K562 (cell line): Measurements from ENCODE around the gene CATSPER1. TPM values are rescaled to one million over a fixed set of nuclear protein-coding genes. Genes with fewer than 3 reads are reported as not detected.

Source experiments
- ATAC-seq: fragments of 200-7000 bp; cut with Tn5 transposase; 3 replicates; pipeline ENCODE4 v1.9.1; 2020; ENCODE audit warnings: moderate library complexity
- BruUV-seq: library from RNA; stranded (reverse); fragments of 400-500 nt; replicated peaks from 2 replicates; lab custom pipeline; 2021; lab: Mats Ljungman, UMichigan
- CTCF ChIA-PET: fragments of 300-600 bp; formaldehyde crosslinking; extraction: SDS; loops from one replicate; lab custom pipeline; 2021; ENCODE audit warnings: low intra/inter-chr PET ratio; lab: Yijun Ruan, JAX
- POLR2A ChIA-PET: fragments of 300-600, 350-650 bp; sonication (Branson Sonifier 250); formaldehyde crosslinking; extraction: SDS; loops from one replicate; lab custom pipeline; 2021; ENCODE audit warnings: antibody characterized with exemption, inconsistent platforms; lab: Yijun Ruan, JAX
- DNase-seq, 4 experiments: peaks; one replicate each; pipeline versions ENCODE4 v3.0.0 to v3.0.0-alpha.2; 2011 to 2018; ENCODE audit warnings: low spot score in 3 of 4, mixed read lengths in 3 of 4; ENCODE audit errors: extremely low read depth in 1 of 4
- FAIRE-seq: peaks from 2 replicates; lab custom pipeline; 2011; peaks lifted over from hg19 to GRCh38; lab: Jason Lieb, UNC
- H2AFZ ChIP-seq: 2 replicates; pipeline ENCODE4 v1.6.0; 2011; ENCODE audit warnings: low read depth, low read length, control low read depth, inconsistent platforms
- H3K27ac ChIP-seq: fragments of 200-600 bp; 3 replicates; pipeline ENCODE4 v1.8.0; 2011; ENCODE audit warnings: low read depth, mild to moderate bottlenecking, control low read depth, inconsistent platforms, low read length, moderate library complexity, mixed read lengths; ENCODE audit errors: extremely low read depth
- H3K27me3 ChIP-seq, 2 experiments: fragments of 300-600 bp in 1 of 2; 2 replicates in 1 of 2; 3 replicates in 1 of 2; pipeline versions ENCODE4 v1.6.0 to v1.8.0; 2011; ENCODE audit warnings: inconsistent platforms in 2 of 2, low read length in 2 of 2, mild to moderate bottlenecking in 1 of 2, mixed read lengths in 1 of 2, moderate library complexity in 1 of 2; ENCODE audit not compliant: control insufficient read depth in 2 of 2, insufficient read depth in 2 of 2
- H3K36me3 ChIP-seq: fragments of 300-600 bp; 3 replicates; pipeline ENCODE4 v1.8.0; 2011; ENCODE audit warnings: mild to moderate bottlenecking, low read length, inconsistent platforms; ENCODE audit not compliant: control insufficient read depth, insufficient read depth
- H3K4me1 ChIP-seq, 2 experiments: fragments of 200-600 bp in 1 of 2; replicated peaks in 1 of 2; 2 replicates in 1 of 2; 3 replicates in 1 of 2; pipeline versions ENCODE4 v1.5.1 to v1.8.0; 2011; ENCODE audit warnings: inconsistent platforms in 2 of 2, low read length in 2 of 2, mild to moderate bottlenecking in 1 of 2, mixed read lengths in 1 of 2, moderate library complexity in 1 of 2; ENCODE audit not compliant: control insufficient read depth in 2 of 2, insufficient read depth in 2 of 2
- H3K4me2 ChIP-seq: 2 replicates; pipeline ENCODE4 v1.6.1; 2011; ENCODE audit warnings: low read length, control low read depth, inconsistent platforms, mixed read lengths; ENCODE audit not compliant: insufficient read depth
- H3K4me3 ChIP-seq: fragments of 200-600 bp; sonication (generic), shearing (Covaris generic); 2 replicates; pipeline ENCODE4 v1.5.1; 2016; ENCODE audit warnings: control low read depth, inconsistent platforms
- H3K79me2 ChIP-seq: fragments of 200-600 bp; 3 replicates; pipeline ENCODE4 v1.8.0; 2011; ENCODE audit warnings: low read length, inconsistent platforms; ENCODE audit not compliant: control insufficient read depth, insufficient read depth
- H3K9ac ChIP-seq, 2 experiments: 2 replicates each; pipeline versions ENCODE4 v1.6.0 to v1.6.1; 2011; ENCODE audit warnings: low read depth in 2 of 2, low read length in 2 of 2, control low read depth in 1 of 2, inconsistent platforms in 1 of 2, mild to moderate bottlenecking in 1 of 2, mixed read lengths in 1 of 2; ENCODE audit not compliant: insufficient read depth in 1 of 2
- H3K9me1 ChIP-seq: one replicate; pipeline ENCODE4 v1.6.0; 2011; ENCODE audit warnings: inconsistent platforms, mild to moderate bottlenecking, low read length, moderate library complexity; ENCODE audit not compliant: control insufficient read depth, insufficient read depth
- H3K9me3 ChIP-seq: replicated peaks from 2 replicates; pipeline ENCODE4 v1.5.1; 2011; ENCODE audit warnings: low read depth, low read length, inconsistent platforms; ENCODE audit not compliant: control insufficient read depth, insufficient read depth
- H4K20me1 ChIP-seq: replicated peaks from 2 replicates; pipeline ENCODE4 v1.6.1; 2011; ENCODE audit warnings: low read length, inconsistent platforms, mixed read lengths; ENCODE audit not compliant: control insufficient read depth, insufficient read depth
- BCOR ChIP-seq: fragments of 450-650 bp; IDR thresholded peaks from 2 replicates; pipeline ENCODE4 v1.6.1; 2016
- ETV1 ChIP-seq: fragments of 450-650 bp; conservative IDR thresholded peaks from 2 replicates; pipeline ENCODE4 v1.6.1; 2016; ENCODE audit warnings: missing genetic modification characterization, control low read depth, low read depth, missing compliant biosample characterization
- ID3 ChIP-seq, 2 experiments: fragments of 250-450 bp in 1 of 2; fragments of 450-650 bp in 1 of 2; sonication (Bioruptor Pico) in 1 of 2; IDR thresholded peaks; 2 replicates each; pipeline versions ENCODE4 v1.6.1 to v1.8.0; 2016 to 2021; ENCODE audit warnings: mild to moderate bottlenecking in 2 of 2, moderate library complexity in 2 of 2, missing compliant biosample characterization in 1 of 2, missing genetic modification characterization in 1 of 2
- MCM7 ChIP-seq, 2 experiments: fragments of 450-650 bp; IDR thresholded peaks; 2 replicates each; pipeline ENCODE4 v1.6.1; 2016 to 2018
- NFE2 ChIP-seq: IDR thresholded peaks from 2 replicates; pipeline ENCODE4 v1.6.1; 2014; ENCODE audit warnings: antibody characterized with exemption, low read depth
- NFIC ChIP-seq: fragments of 450-650 bp; IDR thresholded peaks from 2 replicates; pipeline ENCODE4 v1.6.1; 2017; ENCODE audit warnings: mild to moderate bottlenecking, inconsistent platforms
- NR1H2 ChIP-seq: sonication (generic); formaldehyde crosslinking; IDR thresholded peaks from 2 replicates; pipeline ENCODE4 v1.4.0; 2020; ENCODE audit warnings: mild to moderate bottlenecking, missing genetic modification reagents
- SMARCE1 ChIP-seq: fragments of 450-650 bp; IDR thresholded peaks from 2 replicates; pipeline ENCODE4 v1.7.1; 2016; ENCODE audit warnings: mild to moderate bottlenecking
- TAF9B ChIP-seq: fragments of 450-650 bp; IDR thresholded peaks from 2 replicates; pipeline ENCODE4 v1.6.1; 2018; ENCODE audit warnings: mild to moderate bottlenecking; ENCODE audit not compliant: partially characterized antibody
- YBX1 ChIP-seq: fragments of 450-650 bp; IDR thresholded peaks from 2 replicates; pipeline ENCODE4 v1.7.1; 2016; ENCODE audit warnings: mild to moderate bottlenecking
- ZBED1 ChIP-seq: IDR thresholded peaks from 2 replicates; pipeline ENCODE4 v1.6.1; 2014
- ZFP1 ChIP-seq: fragments of 450-650 bp; formaldehyde crosslinking; IDR thresholded peaks from 2 replicates; pipeline ENCODE4 v1.4.0; 2020; ENCODE audit warnings: mild to moderate bottlenecking, mixed read lengths
- WGBS: fragments of 100-300 bp; shearing (Covaris generic); methylation state at CpG from one replicate; pipeline ENCODE4 v1.1.6; 2016; ENCODE audit warnings: low coverage, mixed read lengths; ENCODE audit not compliant: insufficient coverage; ENCODE audit errors: missing lambda C conversion rate; 5-methylcytosine and 5-hydroxymethylcytosine counted together
- in situ Hi-C: fragments of 300-500 bp; cut with MboI; formaldehyde crosslinking; loops from 4 replicates; pipeline ENCODE4 v1.15.0; 2018; ENCODE audit warnings: inconsistent platforms, mixed read lengths
- intact Hi-C: fragments of 100-400 bp; cut with micrococcal nuclease; formaldehyde crosslinking; loops from 2 replicates; pipeline ENCODE4 v1.14.2; 2022
- polyA plus RNA-seq, 8 experiments: library from polyadenylated mRNA; depleted of rRNA in 4 of 8; stranded (reverse) in 5 of 8; unstranded in 3 of 8; fragments of >200 nt; fragmentation: Nextera tagmentation in 2 of 8; fragmentation: Illumina TruSeq in 1 of 8; extraction: Ambion mirVana in 2 of 8; extraction: Trizol in 1 of 8; gene quantifications; 2 replicates each; pipeline versions ENCODE4 v1.2.1 to v1.2.3, GENCODE V29; 2011 to 2014; ENCODE audit warnings: inconsistent platforms in 1 of 8, missing spikeins in 1 of 8
- total RNA-seq, 7 experiments: library from RNA; depleted of rRNA in 6 of 7; stranded (reverse); fragments of >200 nt in 6 of 7; fragmentation: Illumina TruSeq in 2 of 7; extraction: Trizol in 2 of 7; gene quantifications; 2 replicates each; pipeline versions ENCODE4 v1.2.1 to v1.2.3, GENCODE V29; 2011 to 2021; ENCODE audit warnings: low replicate concordance in 1 of 7
- TF ChIP-seq, protein P1 (sequence below): sonication (generic); formaldehyde crosslinking; IDR thresholded peaks from 2 replicates; pipeline ENCODE4 v1.4.0; 2020; ENCODE audit warnings: mild to moderate bottlenecking, missing genetic modification reagents
- TF ChIP-seq, protein P2 (sequence below): fragments of 200-800 bp; sonication (Bioruptor generic); IDR thresholded peaks from 2 replicates; pipeline ENCODE4 v1.6.1; 2017; ENCODE audit warnings: missing genetic modification characterization, missing compliant biosample characterization

The CATSPER1 gene
- total and polyA plus RNA-seq, 9 of the 15 experiments (the other 6 are each of a cell fraction or from before 2014, with no cell fraction given): 0.21 to 3.3 (median 0.76) TPM

GRCh38 chr11:66035653-66036333 lies 9.5 kb upstream of the CATSPER1 start:
- CTCF ChIA-PET: no interaction called here
- FAIRE-seq: no peak
- intact Hi-C loops: no loop called here
- Histone ChIP-seq H3K4me1 (no peaks in the 10 kb centered on the region), H4K20me1 (no peaks in the 10 kb centered on the region), H3K9ac (no peak overlapping the region), H3K4me3 (no peak overlapping the region), H3K27ac (no peak overlapping the region), H3K4me2 (no peak overlapping the region), H3K36me3 (no peaks in the 10 kb centered on the region)
- no TSS peak for BruUV-seq
- in situ Hi-C loops: no loop called here
- DNase-seq: no peak
- TF ChIP-seq ID3 (CRISPR knock-in tag; IDR thresholded peaks at IDR 0.05) (no peak), ID3 (tag; IDR thresholded peaks at IDR 0.05) (no peak), SMARCE1 (no peak), TAF9B (no peak), ETV1 (tag) (no peak), MCM7 (IDR thresholded peaks at IDR 0.05) (no peak), NFIC (no peak), NFE2 (no peak), NR1H2 (CRISPR knock-in tag) (no peak), ZFP1 (CRISPR knock-in tag) (no peak), BCOR (no peak), YBX1 (no peak), ZBED1 (no peak)
- TF ChIP-seq, protein P1, sequence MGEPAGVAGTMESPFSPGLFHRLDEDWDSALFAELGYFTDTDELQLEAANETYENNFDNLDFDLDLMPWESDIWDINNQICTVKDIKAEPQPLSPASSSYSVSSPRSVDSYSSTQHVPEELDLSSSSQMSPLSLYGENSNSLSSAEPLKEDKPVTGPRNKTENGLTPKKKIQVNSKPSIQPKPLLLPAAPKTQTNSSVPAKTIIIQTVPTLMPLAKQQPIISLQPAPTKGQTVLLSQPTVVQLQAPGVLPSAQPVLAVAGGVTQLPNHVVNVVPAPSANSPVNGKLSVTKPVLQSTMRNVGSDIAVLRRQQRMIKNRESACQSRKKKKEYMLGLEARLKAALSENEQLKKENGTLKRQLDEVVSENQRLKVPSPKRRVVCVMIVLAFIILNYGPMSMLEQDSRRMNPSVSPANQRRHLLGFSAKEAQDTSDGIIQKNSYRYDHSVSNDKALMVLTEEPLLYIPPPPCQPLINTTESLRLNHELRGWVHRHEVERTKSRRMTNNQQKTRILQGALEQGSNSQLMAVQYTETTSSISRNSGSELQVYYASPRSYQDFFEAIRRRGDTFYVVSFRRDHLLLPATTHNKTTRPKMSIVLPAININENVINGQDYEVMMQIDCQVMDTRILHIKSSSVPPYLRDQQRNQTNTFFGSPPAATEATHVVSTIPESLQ (CRISPR knock-in tag): no peak
- TF ChIP-seq, protein P2, sequence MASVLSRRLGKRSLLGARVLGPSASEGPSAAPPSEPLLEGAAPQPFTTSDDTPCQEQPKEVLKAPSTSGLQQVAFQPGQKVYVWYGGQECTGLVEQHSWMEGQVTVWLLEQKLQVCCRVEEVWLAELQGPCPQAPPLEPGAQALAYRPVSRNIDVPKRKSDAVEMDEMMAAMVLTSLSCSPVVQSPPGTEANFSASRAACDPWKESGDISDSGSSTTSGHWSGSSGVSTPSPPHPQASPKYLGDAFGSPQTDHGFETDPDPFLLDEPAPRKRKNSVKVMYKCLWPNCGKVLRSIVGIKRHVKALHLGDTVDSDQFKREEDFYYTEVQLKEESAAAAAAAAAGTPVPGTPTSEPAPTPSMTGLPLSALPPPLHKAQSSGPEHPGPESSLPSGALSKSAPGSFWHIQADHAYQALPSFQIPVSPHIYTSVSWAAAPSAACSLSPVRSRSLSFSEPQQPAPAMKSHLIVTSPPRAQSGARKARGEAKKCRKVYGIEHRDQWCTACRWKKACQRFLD: no peak
- TF ChIP-seq, all 486 proteins: peak for 0
- no peaks in the 10 kb centered on the region for H3K79me2 ChIP-seq
- POLR2A ChIA-PET: interaction anchor here (0.5 to 0.7 kb wide), 3 partner anchors 8 to 118 kb away, joined by 3 read pairs; partner anchors contain the start of gene SF3B2
- ATAC-seq: no peak
- WGBS: 10% methylated on average over 9 of the region's 9 CpGs
- H3K9me1 ChIP-seq: no peaks in the 10 kb centered on the region
- peaks cover 2 to 9% of the 10 kb centered on the region in 2 experiments; a peak in 4 of 5 replicates for H3K27me3 ChIP-seq
- H3K9me3 ChIP-seq: peaks cover 3% of the 10 kb centered on the region; the same call in 1 of the 2 replicates
- H2AFZ ChIP-seq: no peak overlapping the region
